Activated CD4-positive, alpha-beta T cell treated with anti-CD3 and anti-CD28 coated beads for 36 hours (primary cell): ENCODE data around the gene PEX14. TPM values are rescaled to one million over a fixed set of nuclear protein-coding genes. Genes with fewer than 3 reads are reported as not detected.

Experiments
- ATAC-seq: fragments of 200-7000 bp; cut with Tn5 transposase; one replicate; pipeline ENCODE4 v1.10.0; 2021; ENCODE audit warnings: mild to moderate bottlenecking, moderate library complexity
- CTCF ChIA-PET: fragments of 350-600 bp; sonication (Branson Sonifier 250); formaldehyde crosslinking; loops from one replicate; lab custom pipeline; 2021; ENCODE audit warnings: antibody characterized with exemption; lab: Charles Lee
- POLR2A ChIA-PET: fragments of 350-600 bp; sonication (Branson Sonifier 250); formaldehyde crosslinking; loops from one replicate; lab custom pipeline; 2021; ENCODE audit warnings: antibody characterized with exemption, inconsistent platforms; lab: Charles Lee
- DNase-seq: peaks from one replicate; pipeline ENCODE4 v3.0.0-alpha.2; 2020
- H3K27ac Mint-ChIP-seq: one replicate; pipeline ENCODE4 v1.8.0; 2021; ENCODE audit warnings: mixed read lengths
- H3K27me3 Mint-ChIP-seq: one replicate; pipeline ENCODE4 v1.8.0; 2021; ENCODE audit warnings: mixed read lengths
- H3K36me3 Mint-ChIP-seq: one replicate; pipeline ENCODE4 v1.8.0; 2021; ENCODE audit warnings: low read depth, mixed read lengths
- H3K4me1 Mint-ChIP-seq: one replicate; pipeline ENCODE4 v1.8.0; 2021; ENCODE audit warnings: mixed read lengths
- H3K4me3 Mint-ChIP-seq: one replicate; pipeline ENCODE4 v1.8.0; 2021; ENCODE audit warnings: mild to moderate bottlenecking, moderate library complexity, mixed read lengths
- H3K9me3 Mint-ChIP-seq: one replicate; pipeline ENCODE4 v1.8.0; 2021; ENCODE audit warnings: low read depth, mixed read lengths
- intact Hi-C, 2 experiments: fragments of 100-400 bp; cut with DNase I in 1 of 2; cut with micrococcal nuclease in 1 of 2; formaldehyde crosslinking; loops; one replicate each; pipeline versions ENCODE4 v1.14.2 to v1.15.1; 2022 to 2024; cut with DNase I, micrococcal nuclease
- total RNA-seq, 2 experiments: library from RNA; stranded (reverse); gene quantifications; one replicate each; pipeline ENCODE4 v1.2.3, GENCODE V29; 2021

The PEX14 gene
- total RNA-seq, 2 experiments from 2014 or later = 16.3 to 25.1 TPM

DNA sequence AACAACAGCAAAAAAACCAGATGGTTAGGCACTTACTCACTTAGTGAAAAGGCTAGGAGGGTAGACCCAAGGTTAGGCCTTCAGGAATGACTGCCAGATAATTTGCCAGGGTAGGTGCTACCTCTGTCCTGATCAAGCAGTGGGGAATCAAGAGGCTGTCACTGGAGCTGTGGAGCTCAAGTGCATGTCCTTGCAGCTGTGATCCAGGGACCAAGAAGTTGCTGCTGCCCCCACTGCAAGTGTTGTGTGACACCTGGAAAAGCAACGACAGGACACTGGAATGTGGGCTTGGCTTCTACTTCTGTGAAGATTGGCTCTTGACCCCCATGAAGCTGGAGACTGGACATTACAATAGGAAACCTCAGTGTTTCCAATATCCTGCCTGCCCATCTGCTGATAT is 72.1 kb downstream of the PEX14 start:
- intact Hi-C loops = no loop called here
- ChIA-PET POLR2A (no interaction called here), CTCF (interaction anchor here (0.9 kb wide), 1 partner anchor 18 kb away, joined by 4 read pairs; no protein-coding TSS in a partner anchor)
- no peaks in the 10 kb centered on the region for H3K27me3 Mint-ChIP-seq
- H3K4me1 Mint-ChIP-seq = peaks cover 25% of the 10 kb centered on the region
- peaks cover 7% of the 10 kb centered on the region for H3K36me3 Mint-ChIP-seq
- ATAC-seq (no peak), DNase-seq (no peak)
- H3K9me3 Mint-ChIP-seq = no peaks in the 10 kb centered on the region
- H3K4me3 Mint-ChIP-seq = no peak overlapping the region
- no peak overlapping the region for H3K27ac Mint-ChIP-seq

DNA sequence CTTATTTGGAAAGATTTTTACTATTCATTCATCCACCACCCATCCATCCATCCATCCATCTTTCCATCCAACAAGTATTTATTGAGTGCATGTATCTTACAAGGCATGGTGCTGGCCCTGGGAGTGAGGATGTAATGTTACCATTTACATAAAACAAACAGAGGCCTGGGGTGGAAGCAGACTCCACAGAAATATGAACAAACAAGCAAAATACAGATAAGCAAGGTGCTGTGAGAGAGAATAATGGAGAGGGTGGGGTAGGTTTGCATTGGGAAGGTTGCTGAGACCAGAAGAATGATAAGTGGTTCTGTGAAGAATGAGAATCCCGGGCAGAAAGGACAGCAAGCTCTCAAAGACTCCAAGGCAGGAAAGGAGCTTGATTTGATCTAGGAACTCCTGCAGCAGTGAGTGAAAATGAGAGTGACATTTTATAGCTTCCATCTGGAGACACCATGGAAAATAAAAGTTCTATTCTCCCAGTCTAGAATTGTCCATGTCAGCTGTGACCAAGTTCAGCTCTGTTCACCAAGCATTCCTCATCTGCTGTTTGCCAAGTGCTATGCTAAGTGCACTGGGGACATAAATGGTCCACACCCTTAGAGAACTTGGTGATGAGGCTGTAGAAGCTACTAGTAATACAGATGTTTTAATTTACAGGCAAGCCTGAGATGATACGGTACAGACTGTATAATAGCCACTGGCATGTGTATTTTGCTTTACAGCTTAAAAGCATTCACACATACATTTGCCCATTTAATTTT is 75.3 kb downstream of the PEX14 start:
- CTCF ChIA-PET = interaction anchor here (1.2 to 2.2 kb wide), 2 partner anchors 12 to 22 kb away, joined by 3 to 4 read pairs; no protein-coding TSS in a partner anchor

DNA sequence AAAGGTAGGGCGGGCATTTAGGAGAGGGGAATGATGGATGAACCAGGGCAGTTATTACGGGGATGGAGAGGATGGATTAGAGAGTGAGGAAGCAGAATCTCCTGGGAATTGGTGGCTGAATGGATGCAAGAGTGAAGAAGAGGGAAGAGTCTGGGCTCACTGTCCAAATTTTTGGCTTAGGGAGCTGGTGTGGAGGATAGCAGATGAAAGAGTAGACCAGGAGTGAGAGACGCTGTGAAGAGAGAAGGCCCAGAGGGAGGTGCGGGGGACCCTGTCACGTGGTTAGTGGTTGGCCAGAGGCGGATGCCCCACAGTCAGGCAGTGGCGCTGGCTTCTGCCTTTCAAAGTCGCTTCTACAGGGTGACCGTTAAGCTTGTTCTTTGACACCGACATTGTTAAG is 78.4 kb downstream of the PEX14 start:
- Mint-ChIP-seq H3K4me3 (no peak overlapping the region), H3K27me3 (no peaks in the 10 kb centered on the region), H3K4me1 (peaks cover 7% of the 10 kb centered on the region), H3K9me3 (no peaks in the 10 kb centered on the region), H3K27ac (no peak overlapping the region), H3K36me3 (no peaks in the 10 kb centered on the region)
- CTCF ChIA-PET = interaction anchor here (0.9 kb wide), 1 partner anchor 12 kb away, joined by 3 read pairs; no protein-coding TSS in a partner anchor
- intact Hi-C loops = no loop called here
- ATAC-seq (no peak), DNase-seq (no peak)
- POLR2A ChIA-PET = no interaction called here

More for the DNA sequence above, 75.3 kb downstream of the PEX14 start:
- intact Hi-C loops = no loop called here
- POLR2A ChIA-PET = interaction anchor here (0.6 kb wide), 1 partner anchor 9 kb away, joined by 5 read pairs; no protein-coding TSS in a partner anchor
- Mint-ChIP-seq H3K36me3 (peaks cover 2% of the 10 kb centered on the region), H3K4me1 (peaks cover 7% of the 10 kb centered on the region), H3K9me3 (no peaks in the 10 kb centered on the region), H3K4me3 (no peak overlapping the region), H3K27me3 (no peaks in the 10 kb centered on the region), H3K27ac (no peak overlapping the region)
- DNase-seq = no peak
- no peak for ATAC-seq

DNA sequence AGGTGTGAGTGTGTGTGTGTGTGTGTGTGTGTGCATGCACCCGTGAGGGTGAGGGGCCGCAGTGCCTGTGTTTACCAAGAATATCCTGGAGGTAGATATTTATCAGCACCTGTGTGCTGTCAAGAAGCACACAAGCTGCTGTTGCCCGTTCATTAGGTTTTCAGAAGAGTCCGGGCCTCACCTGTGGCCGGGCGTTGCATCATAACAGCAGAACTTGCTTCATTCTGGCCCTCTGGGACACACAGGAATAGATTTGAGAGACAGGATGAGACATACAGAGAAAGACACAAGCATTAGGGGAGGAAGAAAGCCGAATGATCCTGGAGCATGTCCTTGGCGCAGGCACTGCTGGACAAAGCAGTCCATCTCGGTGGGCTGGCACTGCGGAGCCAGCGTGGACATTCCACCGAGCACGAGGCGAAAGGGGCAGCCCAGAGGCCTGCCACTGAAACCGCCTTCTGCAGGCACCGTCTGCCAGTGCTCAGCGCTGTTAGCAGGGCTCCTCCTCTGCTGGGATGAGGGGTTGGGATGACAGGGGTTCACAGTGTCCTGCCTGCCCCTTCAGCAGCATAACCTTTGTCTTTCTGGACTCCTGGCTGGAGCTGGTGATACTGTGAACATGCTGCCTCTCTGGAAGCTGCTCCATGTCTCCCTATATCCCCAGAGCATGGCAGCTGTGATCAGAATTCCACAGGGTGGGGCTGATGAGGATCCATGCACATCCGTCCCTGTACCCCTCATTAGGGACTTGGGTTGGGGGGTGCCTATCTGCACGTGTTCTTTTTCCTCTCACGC is 81.1 kb downstream of the PEX14 start:
- ATAC-seq = no peak
- DNase-seq = no peak
- CTCF ChIA-PET = interaction anchor here (1.1 to 1.6 kb wide), 2 partner anchors 10 to 61 kb away, joined by 3 read pairs; no protein-coding TSS in a partner anchor
- intact Hi-C loops = no loop called here
- H3K4me1 Mint-ChIP-seq = no peaks in the 10 kb centered on the region
- POLR2A ChIA-PET = no interaction called here
- H3K27me3 Mint-ChIP-seq = no peaks in the 10 kb centered on the region
- H3K36me3 Mint-ChIP-seq = peaks cover under 1% of the 10 kb centered on the region
- H3K27ac Mint-ChIP-seq = no peak overlapping the region
- no peaks in the 10 kb centered on the region for H3K9me3 Mint-ChIP-seq
- no peak overlapping the region for H3K4me3 Mint-ChIP-seq

DNA sequence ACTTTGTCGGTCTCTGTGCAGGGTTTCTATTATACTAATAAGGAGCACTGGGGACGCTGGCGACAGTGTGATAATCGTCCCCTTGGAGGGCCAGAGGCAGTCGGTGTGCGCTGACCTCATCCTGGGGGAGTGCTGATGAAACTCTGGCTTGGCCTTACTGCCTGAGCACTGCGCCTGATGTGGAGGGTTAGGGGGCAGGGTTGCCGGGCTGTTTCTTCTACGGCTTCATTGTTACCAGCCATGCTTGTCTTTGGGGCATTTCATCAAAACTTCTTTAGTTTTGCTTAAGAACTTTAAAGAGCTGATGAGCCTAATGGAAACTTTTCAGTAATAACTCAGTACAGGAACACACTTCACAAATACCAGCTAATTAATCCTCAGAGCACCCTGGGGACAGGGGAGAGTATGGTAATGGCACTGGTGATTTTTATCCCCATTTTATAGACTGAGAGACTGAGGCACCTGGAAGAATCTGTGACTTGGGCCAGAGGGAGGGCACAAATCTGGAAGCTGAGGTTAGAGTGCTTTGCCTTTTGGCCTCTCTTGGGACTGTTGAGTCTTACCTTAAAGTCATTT is 81.8 kb downstream of the PEX14 start:
- Mint-ChIP-seq H3K9me3 (no peaks in the 10 kb centered on the region), H3K27ac (no peak overlapping the region), H3K36me3 (peaks cover 2% of the 10 kb centered on the region), H3K4me3 (no peak overlapping the region), H3K4me1 (peaks cover 3% of the 10 kb centered on the region), H3K27me3 (no peaks in the 10 kb centered on the region)
- ChIA-PET POLR2A (no interaction called here), CTCF (interaction anchor here (0.6 to 1.1 kb wide), 4 partner anchors 8 to 333 kb away, joined by 3 read pairs; no protein-coding TSS in a partner anchor)
- DNase-seq = no peak
- intact Hi-C loops = no loop called here
- ATAC-seq = no peak

DNA sequence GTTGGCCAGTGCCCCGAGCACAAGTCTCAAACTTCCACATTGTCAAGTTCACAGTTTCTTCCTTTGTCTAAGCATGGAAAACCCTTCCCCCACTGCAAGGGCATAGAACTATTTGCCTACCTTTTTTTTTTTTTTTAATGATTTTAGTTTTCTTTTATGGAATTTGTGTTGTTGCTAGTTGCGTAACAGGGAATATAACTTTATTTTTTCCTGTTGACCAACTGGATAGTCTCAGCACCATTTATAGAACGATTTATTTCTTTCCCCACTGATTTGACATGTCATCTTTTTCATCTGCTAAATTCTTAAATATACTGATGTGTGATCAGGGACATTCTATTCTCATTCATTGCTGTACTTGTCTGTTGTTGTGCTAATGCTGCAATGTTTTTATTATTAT is 83.0 kb downstream of the PEX14 start:
- Mint-ChIP-seq H3K4me1 (peaks cover 8% of the 10 kb centered on the region), H3K27me3 (no peaks in the 10 kb centered on the region), H3K9me3 (no peaks in the 10 kb centered on the region), H3K4me3 (no peak overlapping the region), H3K36me3 (peaks cover 8% of the 10 kb centered on the region), H3K27ac (no peak overlapping the region)
- CTCF ChIA-PET = interaction anchor here (0.6 kb wide), 1 partner anchor 10 kb away, joined by 3 read pairs; no protein-coding TSS in a partner anchor
- ATAC-seq (no peak), DNase-seq (no peak)
- POLR2A ChIA-PET = no interaction called here
- intact Hi-C loops = no loop called here

DNA sequence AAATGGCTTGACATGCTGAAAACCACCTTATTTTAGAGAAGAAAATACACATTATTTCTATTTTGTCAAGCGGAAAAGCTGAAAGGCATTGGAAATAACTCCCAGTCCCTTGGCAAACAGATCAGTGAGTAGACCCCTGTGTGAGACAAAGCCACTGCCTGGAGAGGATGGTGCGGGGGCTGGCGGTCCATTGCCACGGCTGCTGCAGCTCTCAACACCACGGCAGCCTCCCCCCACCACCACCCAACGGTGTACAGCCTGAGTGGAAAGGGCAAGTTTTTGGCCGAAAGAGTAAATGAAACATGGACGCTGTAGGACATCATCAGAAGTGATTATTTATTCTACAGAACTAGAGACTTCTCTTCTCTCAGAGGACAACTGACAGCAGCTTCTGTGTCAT is 84.6 kb downstream of the PEX14 start:
- Mint-ChIP-seq H3K27ac (no peak overlapping the region), H3K4me3 (no peak overlapping the region), H3K36me3 (peaks cover 14% of the 10 kb centered on the region), H3K27me3 (no peaks in the 10 kb centered on the region), H3K4me1 (peaks cover 8% of the 10 kb centered on the region), H3K9me3 (peaks cover 4% of the 10 kb centered on the region)
- ChIA-PET POLR2A (no interaction called here), CTCF (interaction anchor here (1.0 to 1.1 kb wide), 2 partner anchors 64 to 65 kb away, joined by 3 read pairs; no protein-coding TSS in a partner anchor)
- DNase-seq (no peak), ATAC-seq (no peak)
- intact Hi-C loops = no loop called here

DNA sequence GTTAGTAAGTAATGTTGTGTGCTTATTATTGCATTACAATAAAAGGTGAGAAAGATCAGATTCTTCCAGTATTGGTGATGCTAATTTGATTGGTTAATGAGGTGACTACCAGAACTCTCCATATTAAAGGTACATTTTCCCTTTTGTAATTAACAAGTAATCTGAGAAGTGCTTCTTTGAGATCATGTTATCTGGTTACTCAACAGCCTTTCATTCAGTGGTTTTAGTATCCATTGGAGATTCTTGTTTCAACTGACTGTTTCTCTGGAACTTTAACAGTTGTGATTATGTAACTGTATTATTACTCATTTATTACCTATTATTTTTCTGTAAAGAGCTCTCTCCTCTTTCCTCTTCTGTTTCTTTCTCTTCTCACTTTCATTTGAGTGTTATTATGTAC is 86.7 kb downstream of the PEX14 start:
- H3K4me3 Mint-ChIP-seq = no peak overlapping the region
- intact Hi-C loops = no loop called here

DNA sequence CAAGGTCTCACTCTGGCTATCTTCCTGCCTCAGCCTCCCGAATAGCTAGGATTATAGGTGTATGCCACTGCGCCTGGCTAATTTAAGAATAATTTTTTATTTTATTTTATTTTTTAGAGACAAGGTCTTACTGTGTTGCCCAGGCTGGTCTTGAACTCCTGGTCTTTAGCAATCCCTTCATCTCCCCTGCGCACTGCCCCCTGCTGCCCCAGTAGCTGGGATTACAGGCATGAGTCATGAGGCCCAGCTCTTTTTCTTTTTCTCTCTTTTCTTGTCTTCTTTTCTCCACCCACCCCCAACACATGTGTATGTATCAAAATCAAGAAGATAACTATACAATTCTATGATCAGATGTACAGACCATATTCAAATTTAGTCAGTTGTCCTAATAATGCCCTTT is 87.2 kb downstream of the PEX14 start:
- Mint-ChIP-seq H3K27me3 (no peaks in the 10 kb centered on the region), H3K4me1 (peaks cover 8% of the 10 kb centered on the region), H3K9me3 (peaks cover 4% of the 10 kb centered on the region), H3K36me3 (peaks cover 14% of the 10 kb centered on the region), H3K27ac (no peak overlapping the region), H3K4me3 (no peak overlapping the region)
- ATAC-seq (peak; percentile 30), DNase-seq (peak; percentile 40)
- intact Hi-C loops = loop anchor here in 1 of 2 experiments (1.0 kb wide), 1 partner anchor 55 kb away; no protein-coding TSS in a partner anchor
- ChIA-PET POLR2A (interaction anchor here (0.6 to 0.7 kb wide), 2 partner anchors 33 to 499 kb away, joined by 3 read pairs; no protein-coding TSS in a partner anchor), CTCF (interaction anchor here (0.6 to 1.5 kb wide), 8 partner anchors 8 to 960 kb away, joined by 3 to 9 read pairs (median 3); no protein-coding TSS in a partner anchor)

More for the DNA sequence above, 86.7 kb downstream of the PEX14 start:
- ChIA-PET POLR2A (interaction anchor here (0.6 to 0.7 kb wide), 2 partner anchors 34 to 500 kb away, joined by 3 read pairs; no protein-coding TSS in a partner anchor), CTCF (interaction anchor here (0.6 to 1.5 kb wide), 5 partner anchors 9 to 69 kb away, joined by 3 to 9 read pairs (median 3); no protein-coding TSS in a partner anchor)
- DNase-seq (no peak), ATAC-seq (no peak)
- H3K27me3 Mint-ChIP-seq = no peaks in the 10 kb centered on the region
- peaks cover 14% of the 10 kb centered on the region for H3K36me3 Mint-ChIP-seq
- H3K27ac Mint-ChIP-seq = no peak overlapping the region
- peaks cover 8% of the 10 kb centered on the region for H3K4me1 Mint-ChIP-seq
- peaks cover 4% of the 10 kb centered on the region for H3K9me3 Mint-ChIP-seq

DNA sequence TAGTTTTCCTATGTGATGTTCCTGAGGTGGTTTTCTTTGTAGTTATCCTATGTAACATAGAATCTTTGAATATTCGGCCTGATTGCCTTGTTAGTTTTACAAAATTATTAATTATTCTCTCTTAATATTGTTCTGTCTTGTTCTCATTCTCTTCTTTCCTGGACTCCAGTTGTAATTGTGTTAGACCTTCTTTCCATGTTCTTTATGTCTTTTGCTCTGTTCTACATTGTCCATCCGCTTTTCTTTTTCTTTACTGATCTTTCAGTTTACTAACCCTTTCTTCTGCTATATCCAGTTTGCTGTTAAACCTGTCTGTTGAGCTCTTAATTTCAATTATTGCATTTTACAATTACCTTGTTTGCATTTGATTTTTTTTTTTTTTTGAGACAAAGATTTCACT is 89.3 kb downstream of the PEX14 start:
- Mint-ChIP-seq H3K27me3 (no peaks in the 10 kb centered on the region), H3K4me1 (peaks cover 8% of the 10 kb centered on the region), H3K27ac (no peak overlapping the region), H3K4me3 (no peak overlapping the region), H3K9me3 (peaks cover 4% of the 10 kb centered on the region), H3K36me3 (peaks cover 19% of the 10 kb centered on the region)
- ChIA-PET CTCF (interaction anchor here (0.6 kb wide), 2 partner anchors 581 to 929 kb away, joined by 3 to 4 read pairs; no protein-coding TSS in a partner anchor), POLR2A (interaction anchor here (0.6 kb wide), 1 partner anchor 531 kb away, joined by 4 read pairs; the partner anchor contains the start of gene UBE4B)
- ATAC-seq = no peak
- intact Hi-C loops = no loop called here
- DNase-seq = no peak
